Bone marrow (tissue), 2 donors: ENCODE results near the gene TICAM2.
A peak's percentile ranks its signal among the peaks of the same experiment; 100 is the strongest.

ENCODE experiments used
- DNase-seq, 2 donors: peaks; one replicate each; lab custom pipeline; 2025; lab: John Stamatoyannopoulos, UW

TICAM2 gene

GRCh38 chr5:115568668-115569067 is 33.6 kb downstream of the TICAM2 start:
- no peak for DNase-seq

GRCh38 chr5:115565233-115565632 is 37.0 kb downstream of the TICAM2 start:
- DNase-seq: no peak

- no peak for DNase-seq
Observed at GRCh38 chr5:115561176-115561575, 41.1 kb downstream of the TICAM2 start.

- DNase-seq: no peak
Observed at GRCh38 chr5:115559524-115559923, 42.8 kb downstream of the TICAM2 start.

DNA sequence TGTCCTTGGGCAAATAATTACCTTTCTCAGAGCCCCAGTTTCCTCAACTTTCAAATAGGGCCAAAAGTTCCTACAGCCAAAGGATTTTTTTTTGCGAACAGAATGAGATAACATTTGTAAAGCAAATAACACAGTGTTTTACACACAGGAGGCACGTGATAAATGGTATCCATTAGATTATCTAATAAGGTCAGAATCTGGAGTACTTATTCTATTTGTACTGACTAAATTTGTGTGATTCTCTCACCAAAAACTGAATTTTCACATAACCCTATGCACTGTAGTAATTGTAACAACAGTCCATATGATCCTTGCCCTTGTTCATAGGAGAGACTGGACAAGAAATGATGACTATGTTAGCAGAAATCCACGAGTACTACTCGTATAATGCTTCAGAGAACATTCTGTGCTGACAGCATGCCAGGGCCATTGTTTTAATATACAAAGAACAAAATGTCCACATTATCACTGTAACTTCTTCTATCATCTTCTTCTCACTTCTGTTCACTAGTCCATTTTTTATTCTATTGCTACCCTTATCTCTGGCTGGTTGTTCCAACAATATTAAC is 43.8 kb downstream of the TICAM2 start:
- DNase-seq: no peak

- DNase-seq: no peak
Observed at GRCh38 chr5:115557667-115558387, 44.5 kb downstream of the TICAM2 start.

DNA sequence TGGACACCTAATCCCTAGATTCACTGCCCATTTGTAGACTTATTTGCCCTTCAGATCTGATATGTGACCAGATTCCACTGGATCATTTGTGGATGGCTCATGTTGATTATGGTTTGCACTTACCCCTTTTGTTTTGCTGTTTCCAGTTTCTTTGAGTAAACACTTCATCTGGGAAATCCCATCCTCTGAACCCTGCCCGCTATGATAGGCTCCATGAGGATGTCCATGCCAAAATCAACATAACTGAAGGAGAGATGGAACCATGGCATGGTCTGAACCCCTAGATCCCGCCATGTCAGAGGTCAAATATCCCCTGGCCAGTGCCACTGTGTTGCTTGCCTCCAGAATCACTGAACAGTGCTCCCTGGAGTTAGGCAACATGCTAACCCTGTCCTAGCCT is 46.0 kb downstream of the TICAM2 start:
- DNase-seq: no peak

- no peak for DNase-seq
Observed at GRCh38 chr5:115555084-115555633, 47.1 kb downstream of the TICAM2 start.

DNA sequence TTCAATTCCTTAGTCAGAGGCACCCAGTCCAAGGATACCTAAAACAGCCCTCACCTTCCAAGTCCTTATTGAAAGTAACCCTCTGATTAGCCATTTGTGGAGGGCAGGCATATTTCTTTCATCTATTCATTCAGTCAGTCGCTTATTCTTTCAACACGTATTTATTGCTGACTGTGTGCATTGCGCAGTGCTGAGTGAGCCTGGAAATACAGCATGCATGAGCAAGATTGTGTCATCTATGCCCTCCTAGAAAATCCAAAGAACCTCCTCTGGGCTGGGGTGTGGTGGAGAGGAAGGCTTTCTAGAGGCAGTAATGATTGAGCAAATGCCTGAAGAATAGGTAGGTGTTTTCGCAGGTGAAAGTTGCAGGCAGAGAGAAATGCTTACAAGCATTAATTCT is 49.2 kb downstream of the TICAM2 start:
- no peak for DNase-seq

DNA sequence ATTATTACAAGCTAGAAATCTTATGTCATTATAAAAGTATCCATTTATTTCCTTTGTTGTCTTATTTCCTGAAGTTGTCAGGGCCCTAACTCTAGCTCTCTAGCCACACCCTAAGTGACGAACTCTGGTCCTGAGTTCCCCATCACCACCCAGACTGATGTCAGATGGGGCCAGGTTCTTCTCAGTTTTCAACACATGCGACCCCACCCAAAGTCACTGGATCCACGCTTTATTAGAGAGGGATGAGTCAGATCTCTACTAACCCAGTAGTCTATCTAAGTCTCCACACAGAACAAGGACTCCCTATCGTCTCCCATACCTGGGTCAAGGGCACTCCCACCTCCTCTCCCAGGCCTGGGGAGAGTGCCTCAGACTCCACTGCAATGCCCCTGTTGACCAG is 50.9 kb downstream of the TICAM2 start:
- DNase-seq: no peak

DNA sequence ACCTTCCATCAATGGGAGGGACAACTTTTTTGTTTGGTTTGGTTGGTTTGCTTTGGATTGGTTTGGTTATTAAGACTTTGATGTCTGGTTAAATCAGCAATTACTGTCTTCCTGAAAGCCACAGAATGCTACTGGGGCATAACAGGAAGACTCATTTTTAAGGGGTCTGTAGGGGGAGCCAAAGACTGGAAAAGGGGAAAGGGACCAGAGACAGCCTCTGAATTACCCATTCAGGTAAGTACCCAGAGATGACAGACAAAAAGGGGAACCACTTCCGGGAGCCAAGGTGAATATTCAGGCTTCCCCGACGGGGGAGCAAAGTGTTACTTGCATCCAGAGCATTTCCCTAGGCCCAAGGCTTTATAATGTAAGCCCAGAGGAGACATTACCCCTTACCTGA is 53.1 kb downstream of the TICAM2 start:
- no peak for DNase-seq

DNA sequence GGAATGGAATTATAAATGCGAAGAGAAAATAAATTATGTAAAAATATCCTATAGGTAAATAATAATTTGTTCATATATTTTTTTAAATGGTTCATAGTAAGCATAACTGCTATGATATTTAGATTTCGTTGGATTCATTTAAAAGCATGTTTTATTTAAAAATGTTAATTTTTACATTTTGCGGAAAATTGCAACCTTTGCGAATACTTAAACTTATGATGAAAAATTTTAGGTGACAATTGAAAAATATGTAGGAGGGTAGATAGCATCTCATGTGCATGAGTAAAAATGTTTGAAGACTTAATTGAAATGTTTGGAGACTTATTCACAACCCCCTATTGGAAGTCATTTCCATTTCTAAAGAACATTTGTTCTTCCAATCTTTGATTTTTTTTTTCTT is 53.6 kb downstream of the TICAM2 start:
- no peak for DNase-seq

DNA sequence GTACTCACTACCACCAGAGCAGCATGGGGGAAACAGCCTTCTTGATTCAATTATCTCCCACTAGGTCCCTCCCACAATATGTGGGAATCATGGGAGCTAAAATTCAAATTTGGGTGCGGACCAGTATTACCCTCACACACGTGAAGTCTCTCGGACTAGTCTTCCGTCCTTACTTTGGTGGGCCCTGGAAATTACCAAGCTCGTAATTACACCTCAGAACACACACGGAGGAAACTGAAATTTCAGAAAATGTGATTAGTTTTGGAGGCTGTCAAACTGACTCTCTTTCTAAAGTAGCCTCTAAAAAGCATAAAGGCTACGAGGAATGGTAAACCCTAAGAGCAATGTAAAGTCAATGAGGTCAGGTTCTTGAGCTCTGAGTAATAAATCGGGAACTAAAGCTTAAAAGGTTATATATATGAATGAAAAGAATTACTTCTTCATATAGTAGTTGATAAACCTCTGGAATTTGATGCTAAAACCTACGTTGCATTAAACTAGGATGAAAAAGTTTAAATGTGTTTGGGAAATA is 56.9 kb downstream of the TICAM2 start:
- DNase-seq: no peak

GRCh38 chr5:115544436-115545350 is 57.6 kb downstream of the TICAM2 start, which contains the start of gene FEM1C:
TSS of gene FEM1C (minus strand) at chr5:115544775. CDS start at chr5:115543493, 1,282 bp downstream.
- peak; percentile 89 to 98 for DNase-seq

DNA sequence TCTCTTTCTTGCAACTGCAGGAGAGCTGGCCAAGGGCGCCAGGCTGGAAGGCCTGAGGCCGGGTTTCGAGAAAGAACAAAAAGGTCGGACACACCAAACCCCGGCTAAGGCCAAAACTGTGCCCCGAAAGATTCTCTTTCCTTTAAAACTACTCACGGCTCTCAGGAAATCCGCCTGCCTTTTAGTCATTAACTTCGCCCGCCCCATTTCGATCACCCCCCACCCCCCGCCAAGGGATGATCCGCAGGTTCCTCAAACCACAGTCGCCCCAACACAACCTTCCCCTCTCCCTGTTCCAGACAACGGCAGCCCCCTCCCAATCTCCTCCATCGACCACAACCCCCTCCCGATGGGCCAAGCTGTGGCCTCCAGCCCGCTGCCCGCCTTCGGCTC is 58.2 kb downstream of the TICAM2 start:
- DNase-seq: peak in 1 of 2 donors; percentile 66

DNA sequence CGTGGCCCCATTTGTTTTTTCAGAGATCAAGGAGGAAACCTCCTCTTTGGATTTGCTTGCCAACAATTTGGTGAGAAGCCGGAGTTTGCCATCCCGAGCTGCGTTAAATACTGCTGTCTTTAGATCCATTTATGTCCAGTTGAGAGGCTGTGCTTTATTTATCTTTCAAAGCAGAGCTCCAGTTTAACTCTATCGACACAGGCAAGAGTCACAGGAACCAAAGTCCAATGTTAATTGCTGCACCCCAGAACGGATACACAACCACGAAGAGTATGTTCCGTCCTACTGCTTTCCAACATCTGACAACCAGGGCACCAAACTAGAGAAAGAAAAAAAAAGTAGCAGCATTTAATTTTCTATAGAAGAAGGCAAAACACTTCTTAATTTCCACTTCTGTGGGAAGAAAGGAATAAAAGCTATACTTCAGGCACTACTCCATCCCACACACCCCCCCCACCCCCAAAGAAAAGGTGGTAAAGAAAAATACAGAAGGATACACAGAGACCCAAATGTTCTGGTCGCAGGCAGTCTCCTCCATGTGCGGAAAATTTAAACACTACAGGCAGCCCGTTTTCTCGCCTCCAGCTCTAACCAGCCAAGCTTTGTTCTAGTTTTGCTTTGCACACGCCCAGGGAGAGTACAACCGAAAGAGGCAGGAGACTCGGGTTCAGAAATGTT is 58.8 kb downstream of the TICAM2 start:
- DNase-seq: no peak

- DNase-seq: no peak
Observed at GRCh38 chr5:115542651-115543364, 59.5 kb downstream of the TICAM2 start.

- no peak for DNase-seq
Observed at GRCh38 chr5:115542086-115542485, 60.2 kb downstream of the TICAM2 start.

DNA sequence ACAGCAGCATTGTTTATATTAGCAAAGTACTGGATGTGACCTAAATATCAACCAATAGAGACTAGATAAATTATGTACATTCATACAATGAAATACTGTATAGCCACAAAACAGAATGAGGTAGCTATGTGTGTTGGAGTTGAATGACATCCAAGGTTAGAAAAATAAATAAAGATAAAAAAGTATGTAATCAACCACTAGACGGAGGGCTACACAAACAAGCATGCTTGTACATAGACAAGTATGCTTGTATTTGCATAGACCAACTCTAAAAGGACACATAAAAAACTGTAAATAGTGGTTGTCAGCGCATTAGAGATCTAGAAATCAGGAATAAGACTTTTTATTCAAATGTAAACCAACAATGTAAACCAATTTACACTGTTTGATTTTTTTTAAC is 60.7 kb downstream of the TICAM2 start:
- DNase-seq: no peak

DNA sequence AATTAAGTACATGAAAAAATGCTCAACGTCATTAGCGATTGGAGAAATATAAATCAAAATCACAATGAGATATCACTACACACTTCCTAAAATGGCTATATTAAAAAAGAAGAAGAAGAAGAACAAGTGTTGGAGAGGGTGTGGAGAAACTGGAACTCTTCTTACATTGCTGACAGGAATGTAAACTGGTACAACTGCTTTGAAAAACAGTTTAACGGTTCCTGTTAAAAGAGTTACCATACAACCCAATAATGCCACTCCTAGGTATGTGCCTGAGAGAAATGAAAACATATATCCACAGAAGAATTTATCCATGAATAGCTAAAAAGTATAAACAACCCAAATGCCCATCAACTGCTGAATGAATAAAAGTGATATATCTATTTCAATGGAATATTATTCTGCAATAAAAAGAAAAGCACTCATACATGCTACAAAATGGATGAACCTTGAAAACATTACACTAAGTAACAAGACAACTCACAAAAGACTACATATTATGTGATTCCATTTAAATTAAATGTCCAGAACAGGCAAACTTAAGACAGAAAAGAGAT is 66.7 kb downstream of the TICAM2 start:
- no peak for DNase-seq

DNA sequence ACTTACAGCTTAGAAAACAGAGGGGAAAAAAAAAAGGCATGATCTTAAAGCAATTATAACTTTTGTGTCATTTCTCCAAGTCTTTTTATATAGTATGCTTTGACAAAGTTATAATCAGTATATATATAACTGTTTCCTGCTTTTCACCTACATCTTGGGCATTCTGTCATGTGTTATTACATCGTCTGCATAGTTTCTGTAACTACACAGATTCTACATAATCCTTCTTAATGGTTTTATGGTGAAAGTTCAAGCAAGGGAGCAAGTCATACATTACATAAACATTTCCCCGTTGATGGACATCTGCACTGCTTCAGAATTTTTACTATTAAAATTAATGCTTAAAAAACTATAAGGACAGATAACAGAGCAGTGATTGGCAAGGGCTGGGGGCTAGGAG is 69.8 kb downstream of the TICAM2 start:
- no peak for DNase-seq
